ENCODE data around the gene PTPRR. TPM values are rescaled to one million over a fixed set of nuclear protein-coding genes. Genes with fewer than 3 reads are reported as not detected.

The PTPRR gene
- total and polyA plus RNA-seq, 11 donors, result 0.21 to 1.0 (median 0.40) TPM; not detected in 1

GRCh38 chr12:70671698-70672097 lies 248.8 kb downstream of the PTPRR start:
- Histone ChIP-seq H3K9me3 (peaks cover 0 to 9% (median 0%) of the 10 kb centered on the region in 12 donors), H3K4me1 (peaks cover 0 to 5% (median 0%) of the 10 kb centered on the region in 12 donors), H3K27me3 (no peaks in the 10 kb centered on the region), H3K4me3 (no peak overlapping the region), H3K27ac (no peak overlapping the region), H3K36me3 (no peaks in the 10 kb centered on the region)
- DNase-seq, result no peak
- intact Hi-C loops (cut with DNase I), result no loop called here
- ATAC-seq, result no peak
- WGBS, 4 donors, result 89 to 97% (median 94%) methylated on average over 2 to 5 of the region's 5 CpGs
- TF ChIP-seq CTCF (IDR thresholded peaks at IDR 0.05) (no peak), POLR2A (IDR thresholded peaks at IDR 0.05) (no peak)

- no peak for ATAC-seq
- no peak overlapping the region for H3K4me3 ChIP-seq
- peaks cover 0 to 6% (median 0%) of the 10 kb centered on the region in 12 donors for H3K9me3 ChIP-seq
- H3K27me3 ChIP-seq, result no peaks in the 10 kb centered on the region
- no peak for TF ChIP-seq POLR2A (IDR thresholded peaks at IDR 0.05)
- TF ChIP-seq CTCF (IDR thresholded peaks at IDR 0.05), result no peak
- peaks cover 0 to 5% (median 0%) of the 10 kb centered on the region in 12 donors for H3K4me1 ChIP-seq
- intact Hi-C loops (cut with DNase I), result no loop called here
- WGBS, 4 donors, result 53 to 68% (median 59%) methylated on average over 3 of the region's 3 CpGs
- no peak for DNase-seq
- H3K36me3 ChIP-seq, result no peaks in the 10 kb centered on the region
- no peak overlapping the region for H3K27ac ChIP-seq
Observed at GRCh38 chr12:70670948-70671347, 249.6 kb downstream of the PTPRR start.

GRCh38 chr12:70667253-70667652 lies 253.3 kb downstream of the PTPRR start:
- TF ChIP-seq POLR2A (IDR thresholded peaks at IDR 0.05) (no peak), CTCF (IDR thresholded peaks at IDR 0.05) (no peak)
- no peaks in the 10 kb centered on the region for H3K36me3 ChIP-seq
- no peak for DNase-seq
- no peak overlapping the region for H3K4me3 ChIP-seq
- WGBS, 4 donors, result 78 to 98% (median 94%) methylated on average over 2 of the region's 2 CpGs
- no peak for ATAC-seq
- H3K9me3 ChIP-seq, result no peaks in the 10 kb centered on the region
- no peaks in the 10 kb centered on the region for H3K27me3 ChIP-seq
- H3K4me1 ChIP-seq, result peaks cover 0 to 9% (median 0%) of the 10 kb centered on the region in 12 donors
- H3K27ac ChIP-seq, result no peak overlapping the region
- intact Hi-C loops (cut with DNase I), result loop anchor here in 1 of 10 donors (10.0 kb wide), 1 partner anchor 62 kb away; no protein-coding TSS in a partner anchor

GRCh38 chr12:70666364-70666763 lies 254.2 kb downstream of the PTPRR start:
- H3K9me3 ChIP-seq, result no peaks in the 10 kb centered on the region
- ATAC-seq (no peak), DNase-seq (no peak)
- peaks cover 0 to 17% (median 4%) of the 10 kb centered on the region in 12 donors for H3K4me1 ChIP-seq
- no peaks in the 10 kb centered on the region for H3K36me3 ChIP-seq
- no peak overlapping the region for H3K4me3 ChIP-seq
- no peak overlapping the region for H3K27ac ChIP-seq
- 98 to 100% (median 99%) methylated on average over 1 of the region's 1 CpG for WGBS, 4 donors
- H3K27me3 ChIP-seq, result no peaks in the 10 kb centered on the region
- TF ChIP-seq CTCF (IDR thresholded peaks at IDR 0.05), result no peak
- TF ChIP-seq POLR2A (IDR thresholded peaks at IDR 0.05), result no peak
- intact Hi-C loops (cut with DNase I), result loop anchor here in 1 of 10 donors (10.0 kb wide), 1 partner anchor 62 kb away; no protein-coding TSS in a partner anchor

All from heart left ventricle (tissue), 16 donors.